Stimulated activated CD8-positive, alpha-beta memory T cell treated with anti-CD3 and anti-CD28 coated beads, Interleukin-7, amount 100 ng/mL, for 24 hours (primary cell): ENCODE data around the gene MPDZ.

Experiments used
- DNase-seq: peaks from one replicate; pipeline ENCODE4 v3.0.0-alpha.2; 2020; ENCODE audit warnings: low read depth

The MPDZ gene

GRCh38 chr9:13181652-13182051 is 97.8 kb downstream of the MPDZ start:
- DNase-seq = no peak

- no peak for DNase-seq
Observed at GRCh38 chr9:13179257-13179656, 100.2 kb downstream of the MPDZ start.

GRCh38 chr9:13175732-13176131 is 103.8 kb downstream of the MPDZ start:
- DNase-seq = no peak

- no peak for DNase-seq
Observed at GRCh38 chr9:13174906-13175639, 104.4 kb downstream of the MPDZ start.

- no peak for DNase-seq
Observed at GRCh38 chr9:13173553-13173952, 105.9 kb downstream of the MPDZ start.

GRCh38 chr9:13171261-13171660 is 108.2 kb downstream of the MPDZ start:
- DNase-seq = no peak

GRCh38 chr9:13166996-13167395 is 112.5 kb downstream of the MPDZ start:
- no peak for DNase-seq

GRCh38 chr9:13165956-13166355 is 113.5 kb downstream of the MPDZ start:
- DNase-seq = no peak

- DNase-seq = no peak
Observed at GRCh38 chr9:13165236-13165945, 114.1 kb downstream of the MPDZ start.

- DNase-seq = no peak
Observed at GRCh38 chr9:13163946-13164345, 115.5 kb downstream of the MPDZ start.

GRCh38 chr9:13163287-13163686 is 116.2 kb downstream of the MPDZ start:
- no peak for DNase-seq

- no peak for DNase-seq
Observed at GRCh38 chr9:13160051-13160450, 119.4 kb downstream of the MPDZ start.

GRCh38 chr9:13158986-13159385 is 120.5 kb downstream of the MPDZ start:
- DNase-seq = no peak

- DNase-seq = no peak
Observed at GRCh38 chr9:13151489-13151888, 128.0 kb downstream of the MPDZ start.

- no peak for DNase-seq
Observed at GRCh38 chr9:13149454-13149853, 130.0 kb downstream of the MPDZ start.

- DNase-seq = no peak
Observed at GRCh38 chr9:13146840-13147239, 132.7 kb downstream of the MPDZ start.

- DNase-seq = no peak
Observed at GRCh38 chr9:13145340-13145739, 134.2 kb downstream of the MPDZ start.

GRCh38 chr9:13144166-13144775 is 135.2 kb downstream of the MPDZ start:
- DNase-seq = no peak

GRCh38 chr9:13143281-13143680 is 136.2 kb downstream of the MPDZ start:
- no peak for DNase-seq

GRCh38 chr9:13142776-13143175 is 136.7 kb downstream of the MPDZ start:
- DNase-seq = no peak

GRCh38 chr9:13141629-13142028 is 137.9 kb downstream of the MPDZ start:
- DNase-seq = no peak

GRCh38 chr9:13140843-13141592 is 138.5 kb downstream of the MPDZ start:
- DNase-seq = no peak
